Measurements from ENCODE around the gene HS2ST1. TPM values are rescaled to one million over a fixed set of nuclear protein-coding genes. Genes with fewer than 3 reads are reported as not detected.

The HS2ST1 gene
- total RNA-seq, 2 donors from 2014 or later = 29.0 to 31.5 TPM

DNA sequence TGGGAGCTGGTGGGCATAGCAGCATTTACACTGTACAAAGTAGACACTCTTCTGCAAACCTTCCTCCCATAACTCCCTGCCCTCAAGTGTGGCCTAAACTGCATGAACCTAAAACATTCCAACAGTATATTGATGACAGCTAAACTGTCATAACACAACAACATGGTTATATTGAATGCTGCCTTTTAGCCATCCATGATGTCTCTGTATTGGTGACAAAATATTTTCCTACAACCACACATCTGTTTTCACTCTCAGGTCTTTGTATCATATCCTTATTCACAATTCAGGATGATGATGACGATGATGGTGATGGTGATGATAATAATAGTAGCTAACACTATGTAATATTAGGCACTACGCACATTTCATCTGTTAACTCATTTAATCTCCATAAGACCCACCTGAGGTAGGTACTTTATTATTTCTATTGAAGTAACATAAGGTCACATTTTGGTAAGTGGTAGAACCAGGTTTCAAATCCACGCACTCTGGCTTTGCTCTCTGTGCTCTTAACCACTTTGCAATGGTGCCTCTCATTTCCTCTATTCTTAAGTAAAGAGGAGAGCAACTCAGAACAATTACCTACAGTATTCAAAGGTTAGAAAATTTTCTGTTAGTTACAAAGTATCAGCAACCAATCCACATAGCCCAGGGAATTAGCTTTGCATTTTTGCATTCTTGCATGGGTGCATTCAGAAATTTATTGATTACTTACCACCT, 229.1 kb downstream of the HS2ST1 start:
- no peak overlapping the region for H3K9ac ChIP-seq (ENCODE audit: extremely low read depth, low read length, poor library complexity, severe bottlenecking)
- 100% methylated on average over 1 of the region's 3 CpGs; no CpG with 5 or more reads in 1 of the 2 experiments for WGBS, 2 experiments (ENCODE audit: insufficient coverage in 1 of 2, insufficient read length in 1 of 2)
- no peaks in the 10 kb centered on the region for H3K9me3 ChIP-seq (ENCODE audit: control insufficient read depth, low read length)
- no peak for DNase-seq
- H3K4me1 ChIP-seq (ENCODE audit: control insufficient read depth, insufficient read depth, low read length) = no peaks in the 10 kb centered on the region
- H3K27me3 Mint-ChIP-seq (ENCODE audit: insufficient read depth) = peaks cover 77% of the 10 kb centered on the region
- TF ChIP-seq, protein P1, sequence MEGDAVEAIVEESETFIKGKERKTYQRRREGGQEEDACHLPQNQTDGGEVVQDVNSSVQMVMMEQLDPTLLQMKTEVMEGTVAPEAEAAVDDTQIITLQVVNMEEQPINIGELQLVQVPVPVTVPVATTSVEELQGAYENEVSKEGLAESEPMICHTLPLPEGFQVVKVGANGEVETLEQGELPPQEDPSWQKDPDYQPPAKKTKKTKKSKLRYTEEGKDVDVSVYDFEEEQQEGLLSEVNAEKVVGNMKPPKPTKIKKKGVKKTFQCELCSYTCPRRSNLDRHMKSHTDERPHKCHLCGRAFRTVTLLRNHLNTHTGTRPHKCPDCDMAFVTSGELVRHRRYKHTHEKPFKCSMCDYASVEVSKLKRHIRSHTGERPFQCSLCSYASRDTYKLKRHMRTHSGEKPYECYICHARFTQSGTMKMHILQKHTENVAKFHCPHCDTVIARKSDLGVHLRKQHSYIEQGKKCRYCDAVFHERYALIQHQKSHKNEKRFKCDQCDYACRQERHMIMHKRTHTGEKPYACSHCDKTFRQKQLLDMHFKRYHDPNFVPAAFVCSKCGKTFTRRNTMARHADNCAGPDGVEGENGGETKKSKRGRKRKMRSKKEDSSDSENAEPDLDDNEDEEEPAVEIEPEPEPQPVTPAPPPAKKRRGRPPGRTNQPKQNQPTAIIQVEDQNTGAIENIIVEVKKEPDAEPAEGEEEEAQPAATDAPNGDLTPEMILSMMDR (conservative IDR thresholded peaks at IDR 0.05) = no peak
- H3K27ac Mint-ChIP-seq = no peak overlapping the region
- no peaks in the 10 kb centered on the region for H3K36me3 Mint-ChIP-seq (ENCODE audit: low read depth)
- no peak overlapping the region for H3K4me3 ChIP-seq (ENCODE audit: low read length)
- peaks cover 35% of the 10 kb centered on the region for H3K27me3 ChIP-seq (ENCODE audit: control insufficient read depth, insufficient read depth, low read length, poor library complexity, severe bottlenecking)
- no peak overlapping the region for H3K4me3 Mint-ChIP-seq
- H3K27ac ChIP-seq (ENCODE audit: low read depth, low read length) = no peak overlapping the region
- H3K36me3 ChIP-seq (ENCODE audit: control insufficient read depth, insufficient read depth, low read length) = no peaks in the 10 kb centered on the region
- no peaks in the 10 kb centered on the region for H3K4me1 Mint-ChIP-seq
- H3K9me3 Mint-ChIP-seq = no peaks in the 10 kb centered on the region

DNA sequence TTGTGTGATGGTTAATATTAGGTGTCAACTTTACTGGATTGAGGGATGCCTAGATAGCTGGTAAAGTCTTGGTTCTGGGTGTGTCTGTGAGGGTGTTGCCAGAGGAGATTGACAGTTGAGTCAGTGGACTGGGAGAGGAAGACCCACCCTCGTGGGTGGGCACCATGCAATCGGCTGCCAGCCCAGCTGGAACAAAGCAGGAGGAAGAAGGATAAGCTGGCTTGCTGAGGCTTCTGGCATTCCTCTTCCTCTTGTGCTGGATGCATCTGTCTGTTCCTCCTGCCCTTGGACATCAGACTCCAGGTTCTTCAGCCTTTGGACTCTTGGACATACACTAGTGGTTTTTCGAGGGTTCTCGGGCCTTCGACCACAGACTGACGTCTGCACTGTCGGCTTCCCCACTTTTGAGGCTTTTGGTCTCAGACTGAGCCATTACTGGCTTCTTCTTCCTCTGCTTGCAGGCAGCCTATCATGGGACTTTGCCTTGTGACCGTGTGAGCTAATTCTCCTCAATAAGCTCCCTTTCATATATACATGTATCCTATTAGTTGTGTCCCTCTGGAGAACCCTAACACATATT, 230.0 kb downstream of the HS2ST1 start:
- Mint-ChIP-seq H3K36me3 (ENCODE audit: low read depth) (no peaks in the 10 kb centered on the region), H3K27me3 (ENCODE audit: insufficient read depth) (peaks cover 78% of the 10 kb centered on the region), H3K4me3 (no peak overlapping the region), H3K27ac (no peak overlapping the region), H3K9me3 (no peaks in the 10 kb centered on the region), H3K4me1 (peaks cover 7% of the 10 kb centered on the region)
- H3K9ac ChIP-seq (ENCODE audit: extremely low read depth, low read length, poor library complexity, severe bottlenecking) = no peak overlapping the region
- TF ChIP-seq, protein P1 (conservative IDR thresholded peaks at IDR 0.05) = no peak
- WGBS, 2 experiments (ENCODE audit: insufficient coverage in 1 of 2, insufficient read length in 1 of 2) = 83 to 86% methylated on average over 7 to 8 of the region's 8 CpGs
- H3K4me1 ChIP-seq (ENCODE audit: control insufficient read depth, insufficient read depth, low read length) = no peaks in the 10 kb centered on the region
- H3K27ac ChIP-seq (ENCODE audit: low read depth, low read length) = no peak overlapping the region
- no peaks in the 10 kb centered on the region for H3K36me3 ChIP-seq (ENCODE audit: control insufficient read depth, insufficient read depth, low read length)
- no peak for DNase-seq
- H3K4me3 ChIP-seq (ENCODE audit: low read length) = no peak overlapping the region
- H3K27me3 ChIP-seq (ENCODE audit: control insufficient read depth, insufficient read depth, low read length, poor library complexity, severe bottlenecking) = peaks cover 35% of the 10 kb centered on the region
- no peaks in the 10 kb centered on the region for H3K9me3 ChIP-seq (ENCODE audit: control insufficient read depth, low read length)

DNA sequence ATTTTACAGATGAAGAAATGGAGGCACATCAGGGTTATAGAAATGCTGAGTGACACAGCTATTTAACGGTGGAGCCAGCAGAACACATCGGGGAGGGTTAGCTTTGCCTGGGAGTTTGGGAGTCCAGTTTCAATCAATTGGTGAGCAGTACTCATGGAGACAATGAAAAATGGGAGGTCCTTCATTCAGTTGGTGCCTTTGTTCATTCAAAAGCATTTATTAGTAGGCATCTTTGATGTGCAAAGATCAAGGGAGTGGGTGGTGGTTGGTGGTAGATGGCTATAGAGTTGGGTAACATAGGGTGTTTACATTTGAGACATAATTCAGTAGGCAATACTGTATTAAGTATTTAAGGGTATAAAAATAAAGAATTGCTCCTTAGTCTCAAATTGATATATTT, 230.5 kb downstream of the HS2ST1 start:
- TF ChIP-seq, protein P1 (conservative IDR thresholded peaks at IDR 0.05) = no peak
- Histone ChIP-seq H3K9ac (ENCODE audit: extremely low read depth, low read length, poor library complexity, severe bottlenecking) (no peak overlapping the region), H3K4me1 (ENCODE audit: control insufficient read depth, insufficient read depth, low read length) (no peaks in the 10 kb centered on the region), H3K36me3 (ENCODE audit: control insufficient read depth, insufficient read depth, low read length) (no peaks in the 10 kb centered on the region), H3K4me3 (ENCODE audit: low read length) (no peak overlapping the region), H3K27me3 (ENCODE audit: control insufficient read depth, insufficient read depth, low read length, poor library complexity, severe bottlenecking) (peaks cover 37% of the 10 kb centered on the region), H3K9me3 (ENCODE audit: control insufficient read depth, low read length) (no peaks in the 10 kb centered on the region), H3K27ac (ENCODE audit: low read depth, low read length) (no peak overlapping the region)
- H3K27ac Mint-ChIP-seq = no peak overlapping the region
- H3K4me1 Mint-ChIP-seq = peaks cover 9% of the 10 kb centered on the region
- peaks cover 77% of the 10 kb centered on the region for H3K27me3 Mint-ChIP-seq (ENCODE audit: insufficient read depth)
- no peaks in the 10 kb centered on the region for H3K36me3 Mint-ChIP-seq (ENCODE audit: low read depth)
- H3K4me3 Mint-ChIP-seq = no peak overlapping the region
- no peak for DNase-seq
- 69 to 86% methylated on average over 2 of the region's 2 CpGs for WGBS, 2 experiments (ENCODE audit: insufficient coverage in 1 of 2, insufficient read length in 1 of 2)
- H3K9me3 Mint-ChIP-seq = no peaks in the 10 kb centered on the region
